Gastroesophageal sphincter (tissue), 3 donors: ENCODE data around the gene MACROD2.

Source experiments
- POLR2A ChIP-seq, 2 donors: fragments of 450-650 bp; IDR thresholded peaks; one replicate each; pipeline ENCODE4 v1.6.1; 2017; ENCODE audit warnings: antibody characterized with exemption in 2 of 2, mild to moderate bottlenecking in 2 of 2, moderate library complexity in 1 of 2
- POLR2AphosphoS5 ChIP-seq: sonication (generic); formaldehyde crosslinking; IDR thresholded peaks from one replicate; pipeline ENCODE4 v1.6.1; 2017; ENCODE audit warnings: antibody characterized with exemption
- TF ChIP-seq, protein P1 (sequence below), 4 experiments: fragments of 200-600 bp in 2 of 4; fragments of 450-650 bp in 2 of 4; sonication (generic) in 1 of 4; IDR thresholded peaks; one replicate each; pipeline ENCODE4 v1.5.1; 2017 to 2019; ENCODE audit warnings: antibody characterized with exemption in 4 of 4, mild to moderate bottlenecking in 2 of 4, moderate library complexity in 2 of 4

DNA sequence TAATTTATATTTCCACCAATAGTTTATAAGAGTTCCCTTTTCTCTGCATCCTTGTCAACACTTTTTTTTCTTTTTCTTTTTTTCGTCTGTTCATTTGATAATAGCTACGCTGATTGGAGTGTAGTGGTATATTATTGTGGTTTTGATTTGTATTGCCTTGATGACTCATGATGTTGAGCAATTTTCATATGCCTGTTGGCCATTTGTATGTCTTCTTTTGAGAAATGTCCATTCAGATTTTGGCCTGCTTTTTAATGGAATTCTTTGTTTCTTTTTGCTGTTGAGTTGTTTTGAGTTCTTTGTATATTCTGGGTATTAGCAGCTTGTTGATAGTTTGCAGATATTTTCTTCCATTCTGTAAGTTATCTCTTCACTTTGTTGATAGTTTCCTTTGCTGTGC lies 1804.6 kb downstream of the MACROD2 start:
- TF ChIP-seq POLR2A (IDR thresholded peaks at IDR 0.05), result no peak
- TF ChIP-seq, protein P1, sequence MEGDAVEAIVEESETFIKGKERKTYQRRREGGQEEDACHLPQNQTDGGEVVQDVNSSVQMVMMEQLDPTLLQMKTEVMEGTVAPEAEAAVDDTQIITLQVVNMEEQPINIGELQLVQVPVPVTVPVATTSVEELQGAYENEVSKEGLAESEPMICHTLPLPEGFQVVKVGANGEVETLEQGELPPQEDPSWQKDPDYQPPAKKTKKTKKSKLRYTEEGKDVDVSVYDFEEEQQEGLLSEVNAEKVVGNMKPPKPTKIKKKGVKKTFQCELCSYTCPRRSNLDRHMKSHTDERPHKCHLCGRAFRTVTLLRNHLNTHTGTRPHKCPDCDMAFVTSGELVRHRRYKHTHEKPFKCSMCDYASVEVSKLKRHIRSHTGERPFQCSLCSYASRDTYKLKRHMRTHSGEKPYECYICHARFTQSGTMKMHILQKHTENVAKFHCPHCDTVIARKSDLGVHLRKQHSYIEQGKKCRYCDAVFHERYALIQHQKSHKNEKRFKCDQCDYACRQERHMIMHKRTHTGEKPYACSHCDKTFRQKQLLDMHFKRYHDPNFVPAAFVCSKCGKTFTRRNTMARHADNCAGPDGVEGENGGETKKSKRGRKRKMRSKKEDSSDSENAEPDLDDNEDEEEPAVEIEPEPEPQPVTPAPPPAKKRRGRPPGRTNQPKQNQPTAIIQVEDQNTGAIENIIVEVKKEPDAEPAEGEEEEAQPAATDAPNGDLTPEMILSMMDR (IDR thresholded peaks at IDR 0.05), result no peak
- no peak for TF ChIP-seq POLR2AphosphoS5
